Activated gamma-delta T cell treated with anti-CD3 and anti-CD28 coated beads, Interleukin-2, amount 50 U/mL, for 16 hours (primary cell): Measurements from ENCODE around the gene CFAP70.
A peak's percentile ranks its signal among the peaks of the same experiment; 100 is the strongest.

Source experiments
- DNase-seq: peaks from one replicate; pipeline ENCODE4 v3.0.0-alpha.2; 2020; ENCODE audit warnings: low read depth

CFAP70 gene

GRCh38 chr10:73252445-73253224 lies 106.0 kb downstream of the CFAP70 start, which contains the start of gene MRPS16:
MRPS16 (minus strand) TSS chr10:73252644; CDS start chr10:73252482, 162 bp downstream.
- DNase-seq: peak; percentile 89

- DNase-seq: no peak
These were observed 106.8 kb downstream of the CFAP70 start for GRCh38 chr10:73251683-73252444.

- no peak for DNase-seq
These were observed 110.4 kb downstream of the CFAP70 start for GRCh38 chr10:73248259-73248724.

DNA sequence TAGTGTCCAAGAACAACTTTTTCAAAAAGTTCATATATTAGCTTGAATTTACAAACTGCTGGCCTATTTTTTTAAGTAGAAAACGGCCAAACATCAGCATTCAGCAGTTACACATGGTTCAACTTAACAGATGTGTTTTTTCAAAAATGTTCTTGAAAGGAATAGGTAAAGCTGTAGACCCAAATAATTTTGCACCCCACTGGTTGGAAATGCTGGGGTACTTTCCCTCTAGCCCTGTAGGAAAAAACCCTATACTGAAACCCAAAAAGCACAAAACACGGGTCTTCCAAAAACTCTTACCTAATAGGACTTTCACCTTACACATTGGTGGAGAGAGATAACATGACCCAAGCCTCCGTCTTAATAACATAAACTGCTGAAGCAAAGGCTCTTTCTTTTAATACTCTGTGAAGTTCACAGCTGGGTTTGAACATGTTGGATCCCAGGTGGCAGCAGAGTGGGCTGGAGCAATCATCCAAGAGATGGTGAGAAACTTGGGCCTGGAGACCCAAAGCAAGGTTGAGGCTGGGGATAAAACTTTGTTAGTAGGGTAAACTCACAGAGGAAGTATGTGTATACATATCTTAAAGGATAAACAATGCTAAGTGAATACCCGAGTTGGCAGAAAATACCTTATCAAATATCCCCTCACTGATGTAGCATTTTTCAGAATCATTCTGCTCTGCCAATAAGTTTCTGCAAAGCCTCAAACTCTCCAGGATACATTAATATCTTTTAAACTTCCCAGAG lies 111.0 kb downstream of the CFAP70 start:
- DNase-seq: no peak

DNA sequence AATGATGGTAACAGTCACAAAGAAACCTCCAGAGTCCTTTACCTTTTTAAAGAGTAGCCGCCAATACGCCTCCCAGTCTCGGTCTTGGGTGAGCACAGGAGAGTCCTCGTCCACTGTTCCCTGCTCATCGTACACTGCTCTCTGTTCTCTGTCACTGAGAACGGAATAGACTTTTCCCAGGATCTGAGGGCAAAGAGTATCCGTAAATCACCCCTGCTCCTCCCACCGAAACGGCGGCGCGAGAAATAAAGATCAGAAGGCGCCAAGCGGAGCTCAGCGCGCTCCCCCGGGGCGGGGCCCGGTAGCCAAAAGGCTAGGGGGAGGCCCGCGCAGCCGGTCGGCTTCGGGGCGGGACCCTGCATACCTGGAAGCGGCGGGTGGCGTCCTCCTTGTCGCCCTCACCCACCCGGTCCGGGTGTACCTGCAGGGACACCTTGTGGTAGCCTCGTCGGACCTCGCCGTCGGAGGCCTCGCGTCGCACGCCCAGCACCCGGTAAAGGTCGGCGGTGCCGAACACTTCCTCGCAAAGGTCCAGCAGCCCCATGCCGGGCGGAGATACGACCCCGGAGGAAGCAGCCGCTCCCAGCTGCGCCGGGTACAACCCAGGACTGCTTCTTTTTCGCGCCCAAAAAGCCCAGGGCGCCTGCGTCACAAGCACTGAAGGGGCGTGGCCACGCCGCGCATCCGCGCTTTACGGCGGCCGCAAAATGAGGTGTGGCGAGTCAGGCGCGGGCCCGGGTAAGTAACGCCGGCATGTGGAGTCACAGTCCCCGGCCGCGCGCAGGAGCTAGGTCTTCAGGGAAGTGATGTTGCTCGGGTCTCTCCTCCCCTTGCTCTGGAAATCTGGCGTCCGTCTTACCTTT lies 111.8 kb downstream of the CFAP70 start, which contains the start of gene DNAJC9:
TSS of gene DNAJC9 (minus strand) at position 610 of the 863 bp plus-strand sequence. CDS start at position 544, 66 bp downstream.
- DNase-seq: peak; percentile 92

GRCh38 chr10:73246322-73246645 lies 112.4 kb downstream of the CFAP70 start:
- DNase-seq: no peak

DNA sequence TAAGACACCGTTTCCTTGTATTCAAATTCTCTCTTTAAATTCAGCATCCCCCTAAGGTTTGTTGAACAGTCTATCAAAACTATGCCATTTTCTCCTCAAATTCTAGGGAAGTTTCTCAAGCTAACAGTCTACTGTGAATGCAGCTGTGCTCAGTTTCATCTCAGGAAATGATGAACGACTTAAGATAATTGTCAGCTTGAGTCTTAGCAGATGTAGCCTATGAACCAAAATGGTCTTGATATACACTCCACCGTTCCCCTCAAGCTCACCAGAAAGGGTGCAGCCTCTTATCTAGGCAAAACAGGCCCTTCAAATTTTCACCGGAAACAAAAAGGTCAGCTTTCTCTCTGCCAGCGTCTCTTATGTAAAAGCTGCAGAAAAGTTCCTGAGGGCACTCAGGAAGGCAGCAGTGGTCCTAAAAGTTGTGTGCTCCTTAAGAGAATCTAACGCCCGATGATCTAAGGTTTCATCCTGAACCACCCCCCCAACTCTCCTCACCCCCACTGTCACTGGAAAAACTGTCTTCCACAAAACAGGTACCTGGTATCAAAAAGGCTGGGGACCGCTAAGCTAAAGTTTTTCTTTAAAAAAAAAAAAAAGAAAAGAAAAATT lies 113.7 kb downstream of the CFAP70 start:
- DNase-seq: no peak

- DNase-seq: no peak
These were observed 118.8 kb downstream of the CFAP70 start for GRCh38 chr10:73239908-73240307.

- no peak for DNase-seq
These were observed 119.6 kb downstream of the CFAP70 start for GRCh38 chr10:73238990-73239566.

DNA sequence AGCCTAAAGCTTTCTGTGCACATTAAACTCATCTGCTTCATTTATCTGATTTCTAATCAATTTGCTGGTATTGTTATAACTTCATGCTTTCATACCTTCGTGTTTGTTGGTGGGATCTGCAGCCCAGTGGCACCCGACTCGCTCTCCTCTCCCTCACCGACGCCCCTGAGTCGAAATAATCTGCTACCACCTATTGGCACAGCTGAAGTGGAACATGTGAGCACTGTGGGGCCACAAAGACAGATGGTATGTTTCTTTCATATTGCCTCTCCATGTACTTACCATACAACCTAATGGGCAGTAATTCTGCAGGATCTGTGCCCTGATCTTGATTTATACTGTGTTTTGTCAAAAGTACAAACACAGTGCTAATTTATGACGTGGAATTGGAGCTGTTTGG lies 124.0 kb downstream of the CFAP70 start:
- DNase-seq: no peak

GRCh38 chr10:73233883-73234282 lies 124.8 kb downstream of the CFAP70 start:
- DNase-seq: no peak

GRCh38 chr10:73232887-73233286 lies 125.8 kb downstream of the CFAP70 start:
- no peak for DNase-seq

GRCh38 chr10:73229567-73229966 lies 129.1 kb downstream of the CFAP70 start:
- no peak for DNase-seq

- no peak for DNase-seq
These were observed 130.4 kb downstream of the CFAP70 start for GRCh38 chr10:73228247-73228646.

GRCh38 chr10:73226663-73227062 lies 132.0 kb downstream of the CFAP70 start:
- no peak for DNase-seq

DNA sequence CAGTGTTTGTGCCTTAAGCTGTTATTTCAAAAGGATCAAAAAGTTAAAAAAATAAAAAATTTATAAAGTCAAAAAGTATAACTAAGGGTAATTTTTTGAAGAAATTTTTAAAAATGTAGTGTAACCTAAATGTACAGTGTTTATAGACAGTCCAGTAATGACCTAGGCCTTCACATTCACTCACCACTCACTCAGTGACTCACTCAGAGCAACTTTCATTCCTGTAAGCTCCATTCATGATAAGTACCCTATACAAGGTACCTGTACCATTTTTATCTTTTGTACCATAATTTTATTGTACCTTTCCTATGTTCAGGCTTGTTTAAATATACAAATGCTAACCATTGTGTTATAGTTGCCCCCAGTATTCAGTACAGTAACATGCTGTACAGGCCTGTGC lies 133.1 kb downstream of the CFAP70 start:
- no peak for DNase-seq

GRCh38 chr10:73220989-73221388 lies 137.7 kb downstream of the CFAP70 start:
- DNase-seq: no peak

GRCh38 chr10:73219384-73219783 lies 139.3 kb downstream of the CFAP70 start:
- no peak for DNase-seq

- no peak for DNase-seq
These were observed 140.1 kb downstream of the CFAP70 start for GRCh38 chr10:73218431-73219191.

DNA sequence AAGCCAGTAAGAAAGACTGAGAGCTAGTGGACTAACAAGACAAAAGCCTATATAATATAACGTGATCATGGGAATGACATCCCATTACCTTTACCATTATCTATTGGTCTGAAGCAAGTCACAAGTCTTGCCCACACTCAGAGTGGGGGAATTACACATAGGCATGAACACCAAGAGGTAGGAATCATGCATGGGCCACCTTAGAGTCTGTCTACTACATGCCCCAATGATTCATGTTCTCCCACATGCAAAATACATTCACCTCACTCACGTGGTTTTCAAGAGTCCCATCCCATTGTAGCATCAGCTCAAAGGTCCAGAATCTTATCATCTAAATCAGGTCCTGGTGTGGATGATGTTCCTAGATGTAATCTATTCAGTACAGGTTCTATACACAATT lies 141.0 kb downstream of the CFAP70 start:
- DNase-seq: no peak
